HepG2 (cell line): ENCODE data around the gene LZTS2. TPM values are rescaled to one million over a fixed set of nuclear protein-coding genes. Genes with fewer than 3 reads are reported as not detected.

Experiments used
- AGO1 ChIP-seq: fragments of 200-400 bp; formaldehyde crosslinking; IDR thresholded peaks from 2 replicates; pipeline ENCODE4 v1.6.1; 2017; ENCODE audit warnings: mild to moderate bottlenecking, low read depth, low read length, moderate library complexity; ENCODE audit not compliant: poor library complexity, severe bottlenecking
- HMGXB4 ChIP-seq, 2 experiments: sonication (generic) in 1 of 2; formaldehyde crosslinking in 1 of 2; IDR thresholded peaks; 2 replicates each; pipeline versions ENCODE4 v1.4.0 to v1.6.1; 2018 to 2020; ENCODE audit warnings: missing genetic modification reagents in 2 of 2, borderline replicate concordance in 1 of 2, low read depth in 1 of 2, mild to moderate bottlenecking in 1 of 2, missing biosample characterization in 1 of 2
- KAT8 ChIP-seq: IDR thresholded peaks from 2 replicates; pipeline ENCODE4 v1.6.1; 2016; ENCODE audit warnings: missing genetic modification reagents, missing compliant biosample characterization
- KLF12 ChIP-seq: sonication (generic); formaldehyde crosslinking; IDR thresholded peaks from 2 replicates; pipeline ENCODE4 v1.4.0; 2020; ENCODE audit warnings: missing genetic modification reagents, borderline replicate concordance
- MLXIP ChIP-seq: sonication (generic); formaldehyde crosslinking; IDR thresholded peaks from 2 replicates; pipeline ENCODE4 v1.9.0; 2021; ENCODE audit warnings: missing genetic modification reagents, borderline replicate concordance
- NCOA1 ChIP-seq: sonication (generic); formaldehyde crosslinking; IDR thresholded peaks from 2 replicates; pipeline ENCODE4 v1.9.0; 2021; ENCODE audit warnings: missing genetic modification reagents
- NR2F2 ChIP-seq: IDR thresholded peaks from 2 replicates; pipeline ENCODE4 v1.6.1; 2012; ENCODE audit warnings: low read depth, inconsistent platforms, borderline replicate concordance
- PBX3 ChIP-seq: sonication (generic); formaldehyde crosslinking; IDR thresholded peaks from 2 replicates; pipeline ENCODE4 v1.8.1; 2023; ENCODE audit warnings: missing genetic modification reagents, inconsistent platforms, borderline replicate concordance
- RBFOX2 ChIP-seq: fragments of 200-400 bp; formaldehyde crosslinking; IDR thresholded peaks from 2 replicates; pipeline ENCODE4 v1.6.1; 2017; ENCODE audit warnings: low read depth, mild to moderate bottlenecking, low read length
- RFX3 ChIP-seq: IDR thresholded peaks from 2 replicates; pipeline ENCODE4 v1.6.1; 2016; ENCODE audit warnings: missing biosample characterization, missing genetic modification reagents
- ZNF580 ChIP-seq: IDR thresholded peaks from 2 replicates; pipeline ENCODE4 v1.6.1; 2016; ENCODE audit warnings: low read depth, borderline replicate concordance
- ZNF687 ChIP-seq: sonication (generic); formaldehyde crosslinking; IDR thresholded peaks from 2 replicates; pipeline ENCODE4 v1.5.1; 2020; ENCODE audit warnings: mild to moderate bottlenecking, missing genetic modification reagents, moderate library complexity
- polyA plus RNA-seq, 8 experiments: library from polyadenylated mRNA; depleted of rRNA in 3 of 8; stranded (reverse) in 7 of 8; unstranded in 1 of 8; fragments of >200 nt; fragmentation: Illumina TruSeq in 4 of 8; extraction: Trizol in 4 of 8; gene quantifications; 2 replicates each; pipeline versions ENCODE4 v1.2.1 to v1.2.3, GENCODE V29; 2011 to 2016; ENCODE audit warnings: low read depth in 4 of 8, missing spikeins in 1 of 8, mixed read lengths in 1 of 8; ENCODE audit not compliant: insufficient read depth in 1 of 8
- total RNA-seq, 5 experiments: library from RNA; depleted of rRNA; stranded (reverse); fragments of >200 nt; fragmentation: Illumina TruSeq; extraction: Trizol; gene quantifications; 2 replicates each; pipeline ENCODE4 v1.2.3, GENCODE V29; 2016; ENCODE audit warnings: low read depth in 1 of 5

Gene LZTS2
- total and polyA plus RNA-seq, 2 of the 13 experiments (the other 11 are each of a cell fraction or from before 2014, with no cell fraction given): 43.6 to 65.6 TPM

- peak; percentile 71 for TF ChIP-seq ZNF687 (CRISPR knock-in tag)
- TF ChIP-seq NR2F2: 0 out of 2 replicates have a peak, but pooled peaks have one; percentile 5
- no peak; the same call in 1 of the 2 replicates for TF ChIP-seq KAT8 (CRISPR knock-in tag)
- peak; percentile 66 for TF ChIP-seq RBFOX2
- TF ChIP-seq AGO1: peak; percentile 61
- no peak for TF ChIP-seq MLXIP (CRISPR knock-in tag)
- TF ChIP-seq PBX3 (CRISPR knock-in tag): no peak
- no peak for TF ChIP-seq NCOA1 (CRISPR knock-in tag)
- 0 out of 2 replicates have a peak, but pooled peaks have one; percentile 42 for TF ChIP-seq KLF12 (CRISPR knock-in tag)
- TF ChIP-seq RFX3: peak; percentile 54; the same call in 1 of the 2 replicates
- TF ChIP-seq HMGXB4 (CRISPR knock-in tag; IDR thresholded peaks at IDR 0.05; ENCODE audit: borderline replicate concordance in 1 of 2, low read depth in 1 of 2): peak in 1 of 2 experiments; percentile 2; a peak in 1 of 4 replicates
- no peak for TF ChIP-seq ZNF580 (CRISPR knock-in tag)
Measured at GRCh38 chr10:101031796-101032636, 32.4 kb downstream of the LZTS2 start (continued).
